NT2/D1 (cell line): ENCODE data around the gene EPB41.
"Not testable (repeated sequence)": the region's sequence is repeated elsewhere in the genome, so short reads cannot be mapped to it uniquely, and the experiment has no call there.

ENCODE experiments used
- DNase-seq: peaks from one replicate; pipeline ENCODE4 v3.0.0-alpha.2; 2011; ENCODE audit warnings: low read depth, low spot score
- H3K27me3 ChIP-seq: 2 replicates; pipeline ENCODE4 v1.6.0; 2011; ENCODE audit warnings: mild to moderate bottlenecking; ENCODE audit not compliant: insufficient read length, insufficient read depth
- H3K36me3 ChIP-seq: 2 replicates; pipeline ENCODE4 v1.6.1; 2011; ENCODE audit warnings: mild to moderate bottlenecking, low read length, mixed read lengths; ENCODE audit not compliant: insufficient read depth, insufficient read length
- H3K4me1 ChIP-seq: 2 replicates; pipeline ENCODE4 v1.5.1; 2011; ENCODE audit not compliant: insufficient read depth, insufficient read length
- H3K4me3 ChIP-seq: 2 replicates; pipeline ENCODE4 v1.5.1; 2011; ENCODE audit warnings: low read depth; ENCODE audit not compliant: insufficient read length
- H3K9ac ChIP-seq: 2 replicates; pipeline ENCODE4 v1.6.0; 2011; ENCODE audit warnings: low read depth; ENCODE audit not compliant: insufficient read length
- H3K9me3 ChIP-seq: 2 replicates; pipeline ENCODE4 v1.5.1; 2011; ENCODE audit warnings: mild to moderate bottlenecking, low read length; ENCODE audit not compliant: insufficient read depth
- SUZ12 ChIP-seq: IDR thresholded peaks from 2 replicates; pipeline ENCODE4 v1.6.1; 2011; ENCODE audit not compliant: insufficient read length, insufficient read depth; ENCODE audit errors: extremely low read depth
- YY1 ChIP-seq: IDR thresholded peaks from 2 replicates; pipeline ENCODE4 v1.6.1; 2011; ENCODE audit not compliant: insufficient read length, insufficient read depth
- ZNF274 ChIP-seq: IDR thresholded peaks from 2 replicates; pipeline ENCODE4 v1.6.1; 2011; ENCODE audit warnings: mild to moderate bottlenecking, low read depth, low read length

The EPB41 gene

GRCh38 chr1:29055160-29055559 lies 140.8 kb downstream of the EPB41 start:
- H3K9me3 ChIP-seq = no peaks in the 10 kb centered on the region
- H3K9ac ChIP-seq = no peak overlapping the region
- H3K4me1 ChIP-seq = no peaks in the 10 kb centered on the region
- no peaks in the 10 kb centered on the region for H3K36me3 ChIP-seq
- H3K27me3 ChIP-seq = no peaks in the 10 kb centered on the region
- TF ChIP-seq SUZ12 = no peak
- no peak for TF ChIP-seq ZNF274
- TF ChIP-seq YY1 = no peak
- DNase-seq = no peak
- H3K4me3 ChIP-seq = no peak overlapping the region

GRCh38 chr1:29056256-29056655 lies 141.9 kb downstream of the EPB41 start:
- Histone ChIP-seq H3K9ac (no peak overlapping the region), H3K27me3 (no peaks in the 10 kb centered on the region), H3K9me3 (no peaks in the 10 kb centered on the region), H3K36me3 (no peaks in the 10 kb centered on the region), H3K4me1 (no peaks in the 10 kb centered on the region), H3K4me3 (no peak overlapping the region)
- TF ChIP-seq ZNF274 = no peak
- TF ChIP-seq SUZ12 = no peak
- TF ChIP-seq YY1 = no peak
- DNase-seq = no peak

- Histone ChIP-seq H3K4me3 (no peak overlapping the region), H3K9ac (no peak overlapping the region), H3K27me3 (no peaks in the 10 kb centered on the region), H3K9me3 (no peaks in the 10 kb centered on the region), H3K4me1 (no peaks in the 10 kb centered on the region), H3K36me3 (no peaks in the 10 kb centered on the region)
- no peak for TF ChIP-seq SUZ12
- TF ChIP-seq YY1 = no peak
- no peak for TF ChIP-seq ZNF274
- DNase-seq = no peak
Observed at GRCh38 chr1:29057700-29058099, 143.3 kb downstream of the EPB41 start.

GRCh38 chr1:29062157-29062942 lies 148.0 kb downstream of the EPB41 start:
- DNase-seq = no peak
- TF ChIP-seq SUZ12 (no peak), YY1 (no peak), ZNF274 (no peak)
- no peak overlapping the region for H3K9ac ChIP-seq
- H3K36me3 ChIP-seq = peaks cover 10% of the 10 kb centered on the region
- no peak overlapping the region for H3K4me3 ChIP-seq
- H3K4me1 ChIP-seq = no peaks in the 10 kb centered on the region
- no peaks in the 10 kb centered on the region for H3K27me3 ChIP-seq
- no peaks in the 10 kb centered on the region for H3K9me3 ChIP-seq

- no peaks in the 10 kb centered on the region for H3K9me3 ChIP-seq
- DNase-seq = no peak
- H3K27me3 ChIP-seq = no peaks in the 10 kb centered on the region
- peaks cover 10% of the 10 kb centered on the region for H3K36me3 ChIP-seq
- H3K4me1 ChIP-seq = no peaks in the 10 kb centered on the region
- TF ChIP-seq ZNF274 = no peak
- no peak for TF ChIP-seq YY1
- TF ChIP-seq SUZ12 = no peak
- H3K4me3 ChIP-seq = no peak overlapping the region
- no peak overlapping the region for H3K9ac ChIP-seq
Observed at GRCh38 chr1:29064064-29064463, 149.7 kb downstream of the EPB41 start.

- Histone ChIP-seq H3K9ac (no peak overlapping the region), H3K4me3 (no peak overlapping the region), H3K36me3 (no peaks in the 10 kb centered on the region), H3K9me3 (no peaks in the 10 kb centered on the region), H3K4me1 (no peaks in the 10 kb centered on the region), H3K27me3 (no peaks in the 10 kb centered on the region)
- TF ChIP-seq YY1 (no peak), SUZ12 (no peak), ZNF274 (no peak)
- no peak for DNase-seq
Observed at GRCh38 chr1:29077155-29077554, 162.8 kb downstream of the EPB41 start.

GRCh38 chr1:29079916-29080629 lies 165.7 kb downstream of the EPB41 start:
- DNase-seq, H3K4me3 ChIP-seq, H3K9ac ChIP-seq, H3K9me3 ChIP-seq, H3K27me3 ChIP-seq, H3K36me3 ChIP-seq, H3K4me1 ChIP-seq: not testable (repeated sequence)
